Upper lobe of left lung (tissue), 6 donors: ENCODE results near the gene LDLRAD3. TPM values are rescaled to one million over a fixed set of nuclear protein-coding genes. Genes with fewer than 3 reads are reported as not detected.

Source experiments
- ATAC-seq, 2 donors: fragments of 200-7000 bp; cut with Tn5 transposase; one replicate each; pipeline ENCODE4 v1.9.1; 2022; ENCODE audit warnings: mild to moderate bottlenecking in 2 of 2, moderate library complexity in 2 of 2; ENCODE audit not compliant: low FRiP score in 2 of 2
- DNase-seq, 2 donors: peaks; one replicate each; pipeline ENCODE4 v3.0.0-alpha.2; 2019 to 2020
- H3K27ac ChIP-seq, 4 donors: fragments of 200-600 bp; sonication (generic); one replicate each; pipeline ENCODE4 v1.5.1; 2016 to 2019
- H3K27me3 ChIP-seq, 4 donors: fragments of 200-600 bp; sonication (generic); one replicate each; pipeline ENCODE4 v1.5.1; 2017 to 2019
- H3K36me3 ChIP-seq, 4 donors: fragments of 200-600 bp; sonication (generic); one replicate each; pipeline ENCODE4 v1.5.1; 2016 to 2019
- H3K4me1 ChIP-seq, 4 donors: fragments of 200-600 bp; sonication (generic); one replicate each; pipeline ENCODE4 v1.5.1; 2018 to 2019
- H3K4me3 ChIP-seq, 4 donors: fragments of 200-600 bp; sonication (generic); one replicate each; pipeline ENCODE4 v1.5.1; 2017 to 2019; ENCODE audit warnings: mild to moderate bottlenecking in 2 of 4, moderate library complexity in 1 of 4
- H3K9me3 ChIP-seq, 4 donors: fragments of 200-600 bp; sonication (generic); one replicate each; pipeline ENCODE4 v1.5.1; 2018 to 2019
- EP300 ChIP-seq, 4 donors: sonication (generic); formaldehyde crosslinking; IDR thresholded peaks; one replicate each; pipeline ENCODE4 v1.5.1; 2017; ENCODE audit warnings: antibody characterized with exemption in 4 of 4, control low read depth in 2 of 4
- POLR2A ChIP-seq, 4 donors: fragments of 450-650 bp; IDR thresholded peaks; one replicate each; pipeline ENCODE4 v1.5.1; 2016 to 2017; ENCODE audit warnings: antibody characterized with exemption in 4 of 4, mild to moderate bottlenecking in 2 of 4
- POLR2AphosphoS5 ChIP-seq, 2 donors: sonication (generic); formaldehyde crosslinking; IDR thresholded peaks; one replicate each; pipeline ENCODE4 v1.5.1; 2017; ENCODE audit warnings: antibody characterized with exemption in 2 of 2
- WGBS, 2 donors: methylation state at CpG; one replicate each; pipeline ENCODE4 v1.1.5; 2017 to 2018; 5-methylcytosine and 5-hydroxymethylcytosine counted together
- total RNA-seq, 6 donors: library from RNA; depleted of rRNA in 4 of 6; stranded (reverse); fragments of >200 nt in 4 of 6; gene quantifications; one replicate each; pipeline versions ENCODE4 v1.1.0 to v1.2.1, GENCODE V29; 2016 to 2021
- TF ChIP-seq, protein P1 (sequence below), 6 experiments: fragments of 450-650 bp in 4 of 6; fragments of 200-600 bp in 2 of 6; sonication (generic) in 2 of 6; IDR thresholded peaks; one replicate each; pipeline ENCODE4 v1.5.1; 2016 to 2019; ENCODE audit warnings: antibody characterized with exemption in 6 of 6
- donor health status: DM: no; HTN: no; CAD: no; lungs with moderate emphysema.
- donor health status: DM: no; HTN: yes; CAD: no; lungs with severe emphysema.

Gene LDLRAD3
- total RNA-seq, 6 donors from 2014 or later, result 4.4 to 16.8 (median 7.4) TPM

DNA sequence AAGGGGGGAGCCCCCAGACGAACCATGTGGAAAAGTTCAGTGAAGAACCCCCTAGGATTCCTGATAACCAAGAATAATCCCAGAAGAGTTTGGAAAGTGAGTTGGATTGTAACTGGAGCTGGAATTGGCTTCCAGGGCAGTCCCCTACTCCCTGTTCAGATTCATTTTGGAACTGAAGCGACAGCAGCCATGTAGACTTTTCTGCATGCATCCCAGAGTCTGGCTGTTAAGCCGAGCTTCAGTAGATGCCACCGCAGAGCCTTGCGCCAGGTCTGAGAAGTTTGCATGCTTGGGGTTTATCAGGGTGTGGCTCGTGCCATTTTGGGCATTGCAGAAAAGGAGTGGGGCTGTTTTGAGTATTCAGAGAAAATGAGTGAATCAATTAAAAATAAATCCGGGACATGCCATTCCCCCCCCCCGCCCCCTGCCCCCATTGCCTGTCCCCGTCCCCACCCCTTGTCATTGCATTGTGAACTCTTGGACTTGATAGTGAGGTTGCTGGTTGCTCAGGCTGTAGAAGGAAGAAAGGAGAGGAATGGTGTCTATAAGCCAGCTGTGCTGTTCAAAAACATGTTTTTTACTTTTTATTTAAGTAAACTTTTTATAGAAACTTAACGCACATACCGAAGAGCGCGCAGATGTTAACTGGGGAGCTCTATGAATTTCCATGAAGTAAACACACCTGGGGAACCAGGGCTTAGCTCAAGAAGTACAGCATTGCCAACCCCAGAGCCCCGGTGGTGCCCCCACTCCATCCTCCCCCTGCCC lies 71.2 kb downstream of the LDLRAD3 start:
- Histone ChIP-seq H3K4me3 (no peak overlapping the region), H3K4me1 (peaks cover 0 to 6% (median 1%) of the 10 kb centered on the region in 4 donors), H3K9me3 (no peaks in the 10 kb centered on the region), H3K27me3 (no peaks in the 10 kb centered on the region), H3K27ac (no peak overlapping the region), H3K36me3 (no peaks in the 10 kb centered on the region)
- ATAC-seq, result no peak
- TF ChIP-seq POLR2AphosphoS5 (IDR thresholded peaks at IDR 0.05) (no peak), EP300 (IDR thresholded peaks at IDR 0.05) (no peak), POLR2A (IDR thresholded peaks at IDR 0.05) (no peak)
- TF ChIP-seq, protein P1, sequence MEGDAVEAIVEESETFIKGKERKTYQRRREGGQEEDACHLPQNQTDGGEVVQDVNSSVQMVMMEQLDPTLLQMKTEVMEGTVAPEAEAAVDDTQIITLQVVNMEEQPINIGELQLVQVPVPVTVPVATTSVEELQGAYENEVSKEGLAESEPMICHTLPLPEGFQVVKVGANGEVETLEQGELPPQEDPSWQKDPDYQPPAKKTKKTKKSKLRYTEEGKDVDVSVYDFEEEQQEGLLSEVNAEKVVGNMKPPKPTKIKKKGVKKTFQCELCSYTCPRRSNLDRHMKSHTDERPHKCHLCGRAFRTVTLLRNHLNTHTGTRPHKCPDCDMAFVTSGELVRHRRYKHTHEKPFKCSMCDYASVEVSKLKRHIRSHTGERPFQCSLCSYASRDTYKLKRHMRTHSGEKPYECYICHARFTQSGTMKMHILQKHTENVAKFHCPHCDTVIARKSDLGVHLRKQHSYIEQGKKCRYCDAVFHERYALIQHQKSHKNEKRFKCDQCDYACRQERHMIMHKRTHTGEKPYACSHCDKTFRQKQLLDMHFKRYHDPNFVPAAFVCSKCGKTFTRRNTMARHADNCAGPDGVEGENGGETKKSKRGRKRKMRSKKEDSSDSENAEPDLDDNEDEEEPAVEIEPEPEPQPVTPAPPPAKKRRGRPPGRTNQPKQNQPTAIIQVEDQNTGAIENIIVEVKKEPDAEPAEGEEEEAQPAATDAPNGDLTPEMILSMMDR (IDR thresholded peaks at IDR 0.05), result no peak
- DNase-seq, result no peak
- WGBS, 2 donors, result 76% methylated on average over 14 of the region's 14 CpGs

DNA sequence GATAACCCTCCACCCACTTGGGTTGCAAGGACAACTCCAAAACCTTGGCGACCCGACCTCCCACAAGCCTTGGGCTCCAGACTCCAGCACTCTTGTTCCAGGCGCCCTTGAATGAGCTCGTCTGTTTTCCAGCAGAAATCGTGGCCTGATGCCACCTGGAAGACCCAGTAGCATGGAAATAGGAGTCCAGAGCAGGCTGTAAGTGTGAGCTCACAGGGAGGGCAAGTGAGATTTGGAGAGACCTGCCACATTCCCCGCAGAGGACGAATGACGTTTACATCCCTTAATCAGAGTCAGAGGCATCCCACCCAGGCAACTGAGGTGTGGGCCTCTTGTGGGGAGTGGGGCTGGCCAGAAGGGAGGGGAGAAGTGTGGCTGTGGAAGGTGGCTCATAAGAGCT lies 71.9 kb downstream of the LDLRAD3 start:
- WGBS, 2 donors, result 64 to 69% methylated on average over 8 of the region's 8 CpGs
- DNase-seq, result no peak
- Histone ChIP-seq H3K9me3 (no peaks in the 10 kb centered on the region), H3K4me1 (peaks cover 0 to 6% (median 1%) of the 10 kb centered on the region in 4 donors), H3K27me3 (no peaks in the 10 kb centered on the region), H3K36me3 (no peaks in the 10 kb centered on the region), H3K4me3 (no peak overlapping the region), H3K27ac (no peak overlapping the region)
- peak in 1 of 2 donors; percentile 9 for ATAC-seq
- TF ChIP-seq POLR2AphosphoS5 (IDR thresholded peaks at IDR 0.05) (no peak), POLR2A (IDR thresholded peaks at IDR 0.05) (no peak), EP300 (IDR thresholded peaks at IDR 0.05) (no peak)
- TF ChIP-seq, protein P1 (IDR thresholded peaks at IDR 0.05), result no peak

DNA sequence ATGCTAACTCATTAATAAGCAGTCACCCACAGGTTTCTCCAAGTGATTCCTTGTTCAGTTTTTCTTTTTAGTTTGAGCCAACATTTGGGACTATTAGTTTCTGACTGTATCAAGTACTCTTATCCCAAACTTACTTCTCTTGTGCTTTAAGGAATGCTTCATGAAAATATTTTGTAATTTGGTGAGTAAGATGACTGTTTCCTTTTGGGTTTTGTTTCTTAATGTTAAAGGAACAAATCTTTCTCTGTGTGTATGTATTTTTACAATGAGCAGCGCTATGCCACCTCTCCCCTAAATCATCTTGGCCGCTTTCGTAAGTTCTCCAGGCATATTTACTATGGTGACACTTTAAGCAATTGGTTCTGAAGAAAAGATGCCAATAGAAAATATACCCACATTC lies 72.4 kb downstream of the LDLRAD3 start:
- no peak overlapping the region for H3K4me3 ChIP-seq
- no peak overlapping the region for H3K27ac ChIP-seq
- no peak for DNase-seq
- H3K27me3 ChIP-seq, result no peaks in the 10 kb centered on the region
- TF ChIP-seq POLR2AphosphoS5 (IDR thresholded peaks at IDR 0.05) (no peak), POLR2A (IDR thresholded peaks at IDR 0.05) (no peak), EP300 (IDR thresholded peaks at IDR 0.05) (no peak)
- TF ChIP-seq, protein P1 (IDR thresholded peaks at IDR 0.05), result no peak
- no peak for ATAC-seq
- WGBS, 2 donors, result 81% methylated on average over 3 of the region's 3 CpGs
- no peaks in the 10 kb centered on the region for H3K9me3 ChIP-seq
- no peaks in the 10 kb centered on the region for H3K36me3 ChIP-seq
- peaks cover 0 to 6% (median 1%) of the 10 kb centered on the region in 4 donors for H3K4me1 ChIP-seq

DNA sequence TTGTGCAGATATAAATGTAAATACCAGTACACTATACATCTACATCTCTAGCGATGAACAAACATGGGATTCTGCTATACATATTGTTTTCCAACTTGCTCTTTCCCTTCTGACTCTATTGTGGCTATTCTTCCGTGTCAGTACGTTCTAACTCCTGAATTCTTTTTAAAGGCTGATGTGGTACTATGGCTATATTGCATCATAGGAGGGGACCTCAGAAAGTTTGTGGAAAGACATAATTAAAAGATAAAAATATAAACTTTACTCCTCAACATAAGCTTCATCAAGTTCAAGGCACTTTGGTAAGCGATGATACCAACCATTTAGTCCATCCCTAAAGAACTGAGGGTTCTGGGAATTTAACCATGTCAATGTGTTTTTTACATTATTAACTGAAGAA lies 72.8 kb downstream of the LDLRAD3 start:
- Histone ChIP-seq H3K36me3 (no peaks in the 10 kb centered on the region), H3K27ac (no peak overlapping the region), H3K9me3 (no peaks in the 10 kb centered on the region), H3K4me3 (no peak overlapping the region), H3K27me3 (no peaks in the 10 kb centered on the region), H3K4me1 (peaks cover 0 to 6% (median 1%) of the 10 kb centered on the region in 4 donors)
- DNase-seq, result no peak
- WGBS, 2 donors, result 84 to 93% methylated on average over 4 of the region's 4 CpGs
- TF ChIP-seq POLR2AphosphoS5 (IDR thresholded peaks at IDR 0.05), result no peak
- TF ChIP-seq, protein P1 (IDR thresholded peaks at IDR 0.05), result no peak
- TF ChIP-seq POLR2A (IDR thresholded peaks at IDR 0.05), result no peak
- TF ChIP-seq EP300 (IDR thresholded peaks at IDR 0.05), result no peak
- ATAC-seq, result no peak
